A673 (cell line): ENCODE results near the gene DYNC2LI1.

Experiments
- EZH2 ChIP-seq: fragments of 200-600 bp; sonication (generic); IDR thresholded peaks from 2 replicates; pipeline ENCODE4 v1.6.1; 2017; ENCODE audit warnings: borderline replicate concordance, low read depth, mild to moderate bottlenecking, mixed read lengths, antibody characterized with exemption, low read length; ENCODE audit not compliant: poor library complexity, severe bottlenecking
- TF ChIP-seq, protein P1 (sequence below): fragments of 300-800, 200-600 bp; sonication (generic); conservative IDR thresholded peaks from 2 replicates; pipeline ENCODE4 v1.5.1; 2017; ENCODE audit warnings: low read depth, mild to moderate bottlenecking, antibody characterized with exemption, low read length, moderate library complexity, mixed read lengths

DNA sequence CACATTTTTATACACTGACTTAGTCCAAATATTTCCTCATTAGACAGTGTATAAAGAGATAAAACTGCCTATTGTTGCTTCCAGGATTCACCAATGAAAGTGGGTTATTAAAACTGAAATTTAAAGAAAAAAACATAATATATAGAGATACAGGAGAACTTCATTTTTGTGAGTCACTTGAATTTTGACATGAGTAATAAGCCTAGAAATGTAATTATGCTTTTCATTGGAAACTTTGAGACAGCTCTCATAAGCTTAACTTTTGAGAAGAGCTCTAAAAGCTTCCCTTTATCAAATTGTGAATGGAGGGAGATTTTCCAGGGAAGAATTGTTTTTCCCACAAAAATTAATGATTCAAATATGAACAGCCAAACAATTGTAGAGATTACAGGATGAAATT lies 14.1 kb downstream of the DYNC2LI1 start:
- TF ChIP-seq EZH2 = no peak
- TF ChIP-seq, protein P1, sequence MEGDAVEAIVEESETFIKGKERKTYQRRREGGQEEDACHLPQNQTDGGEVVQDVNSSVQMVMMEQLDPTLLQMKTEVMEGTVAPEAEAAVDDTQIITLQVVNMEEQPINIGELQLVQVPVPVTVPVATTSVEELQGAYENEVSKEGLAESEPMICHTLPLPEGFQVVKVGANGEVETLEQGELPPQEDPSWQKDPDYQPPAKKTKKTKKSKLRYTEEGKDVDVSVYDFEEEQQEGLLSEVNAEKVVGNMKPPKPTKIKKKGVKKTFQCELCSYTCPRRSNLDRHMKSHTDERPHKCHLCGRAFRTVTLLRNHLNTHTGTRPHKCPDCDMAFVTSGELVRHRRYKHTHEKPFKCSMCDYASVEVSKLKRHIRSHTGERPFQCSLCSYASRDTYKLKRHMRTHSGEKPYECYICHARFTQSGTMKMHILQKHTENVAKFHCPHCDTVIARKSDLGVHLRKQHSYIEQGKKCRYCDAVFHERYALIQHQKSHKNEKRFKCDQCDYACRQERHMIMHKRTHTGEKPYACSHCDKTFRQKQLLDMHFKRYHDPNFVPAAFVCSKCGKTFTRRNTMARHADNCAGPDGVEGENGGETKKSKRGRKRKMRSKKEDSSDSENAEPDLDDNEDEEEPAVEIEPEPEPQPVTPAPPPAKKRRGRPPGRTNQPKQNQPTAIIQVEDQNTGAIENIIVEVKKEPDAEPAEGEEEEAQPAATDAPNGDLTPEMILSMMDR = no peak
